ENCODE measurements around the gene PRELID1. TPM values are rescaled to one million over a fixed set of nuclear protein-coding genes. Genes with fewer than 3 reads are reported as not detected.

The PRELID1 gene
- total RNA-seq, 2 donors from 2014 or later = 42.2 to 54.0 TPM

- no peaks in the 10 kb centered on the region for H3K27me3 ChIP-seq (replicated peaks; ENCODE audit: insufficient read depth)
- no peak overlapping the region for H3K4me3 ChIP-seq
- H3K27ac ChIP-seq = no peak overlapping the region
- no peak for DNase-seq (ENCODE audit: low spot score)
- TF ChIP-seq CTCF (IDR thresholded peaks at IDR 0.05) = no peak
- no peak for ATAC-seq (ENCODE audit: insufficient number of reproducible peaks, low FRiP score, low read depth)
- no peaks in the 10 kb centered on the region for H3K4me1 ChIP-seq (ENCODE audit: control insufficient read depth in 1 of 2, low read depth in 2 of 2)
- H3K36me3 ChIP-seq = peaks cover 33% of the 10 kb centered on the region
- H3K9me3 ChIP-seq = no peaks in the 10 kb centered on the region
Measured at GRCh38 chr5:177264178-177264577, 39.4 kb upstream of the PRELID1 start.

GRCh38 chr5:177265395-177265794 is 38.2 kb upstream of the PRELID1 start:
- peaks cover 39% of the 10 kb centered on the region for H3K36me3 ChIP-seq
- no peak for ATAC-seq (ENCODE audit: insufficient number of reproducible peaks, low FRiP score, low read depth)

GRCh38 chr5:177269232-177269895 is 34.2 kb upstream of the PRELID1 start:
- Histone ChIP-seq H3K27ac (no peak overlapping the region), H3K27me3 (replicated peaks; ENCODE audit: insufficient read depth) (no peaks in the 10 kb centered on the region), H3K36me3 (peaks cover 47% of the 10 kb centered on the region), H3K9me3 (no peaks in the 10 kb centered on the region), H3K4me1 (ENCODE audit: control insufficient read depth in 1 of 2, low read depth in 2 of 2) (no peaks in the 10 kb centered on the region), H3K4me3 (no peak overlapping the region)
- no peak for DNase-seq (ENCODE audit: low spot score)
- no peak for ATAC-seq (ENCODE audit: insufficient number of reproducible peaks, low FRiP score, low read depth)
- no peak for TF ChIP-seq CTCF (IDR thresholded peaks at IDR 0.05)

More at GRCh38 chr5:177265395-177265794, 38.2 kb upstream of the PRELID1 start:
- no peaks in the 10 kb centered on the region for H3K9me3 ChIP-seq
- no peak overlapping the region for H3K4me3 ChIP-seq
- TF ChIP-seq CTCF (IDR thresholded peaks at IDR 0.05) = no peak
- no peaks in the 10 kb centered on the region for H3K27me3 ChIP-seq (replicated peaks; ENCODE audit: insufficient read depth)
- no peak for DNase-seq (ENCODE audit: low spot score)
- no peaks in the 10 kb centered on the region for H3K4me1 ChIP-seq (ENCODE audit: control insufficient read depth in 1 of 2, low read depth in 2 of 2)
- H3K27ac ChIP-seq = no peak overlapping the region

- Histone ChIP-seq H3K36me3 (peaks cover 53% of the 10 kb centered on the region), H3K4me3 (no peak overlapping the region), H3K27ac (no peak overlapping the region), H3K27me3 (replicated peaks; ENCODE audit: insufficient read depth) (no peaks in the 10 kb centered on the region), H3K9me3 (no peaks in the 10 kb centered on the region), H3K4me1 (ENCODE audit: control insufficient read depth in 1 of 2, low read depth in 2 of 2) (no peaks in the 10 kb centered on the region)
- TF ChIP-seq CTCF (IDR thresholded peaks at IDR 0.05) = no peak
- ATAC-seq (ENCODE audit: insufficient number of reproducible peaks, low FRiP score, low read depth) = no peak
- DNase-seq (ENCODE audit: low spot score) = no peak
Measured at GRCh38 chr5:177269976-177270375, 33.6 kb upstream of the PRELID1 start.

GRCh38 chr5:177270653-177271052 is 32.9 kb upstream of the PRELID1 start:
- Histone ChIP-seq H3K36me3 (peaks cover 52% of the 10 kb centered on the region), H3K27me3 (replicated peaks; ENCODE audit: insufficient read depth) (no peaks in the 10 kb centered on the region), H3K4me3 (no peak overlapping the region), H3K4me1 (ENCODE audit: control insufficient read depth in 1 of 2, low read depth in 2 of 2) (no peaks in the 10 kb centered on the region), H3K27ac (no peak overlapping the region), H3K9me3 (no peaks in the 10 kb centered on the region)
- no peak for TF ChIP-seq CTCF (IDR thresholded peaks at IDR 0.05)
- DNase-seq (ENCODE audit: low spot score) (no peak), ATAC-seq (ENCODE audit: insufficient number of reproducible peaks, low FRiP score, low read depth) (no peak)

All from thoracic aorta (tissue), 2 donors.